DND-41 (cell line): ENCODE data around the gene TMX4.

ENCODE experiments used
- ATAC-seq: fragments of 200-7000 bp; cut with Tn5 transposase; 3 replicates; pipeline ENCODE4 v1.9.1; 2021; ENCODE audit warnings: low read depth; ENCODE audit not compliant: insufficient read depth
- DNase-seq: peaks from one replicate; pipeline ENCODE4 v3.0.0-alpha.2; 2020
- H2AFZ ChIP-seq: 2 replicates; pipeline ENCODE4 v1.6.0; 2012; ENCODE audit warnings: low read depth, low read length
- H3K27ac ChIP-seq: 2 replicates; pipeline ENCODE4 v1.5.1; 2012; ENCODE audit warnings: low read length, inconsistent platforms
- H3K27me3 ChIP-seq: fragments of 200-600 bp; sonication (generic); 2 replicates; pipeline ENCODE4 v1.6.0; 2012; ENCODE audit warnings: low read length, mild to moderate bottlenecking, inconsistent platforms; ENCODE audit not compliant: insufficient read depth, poor library complexity
- H3K36me3 ChIP-seq: 2 replicates; pipeline ENCODE4 v1.5.1; 2012; ENCODE audit warnings: low read length, inconsistent platforms; ENCODE audit not compliant: insufficient read depth
- H3K4me1 ChIP-seq: 2 replicates; pipeline ENCODE4 v1.5.1; 2012; ENCODE audit warnings: mild to moderate bottlenecking, low read length; ENCODE audit not compliant: insufficient read depth
- H3K4me2 ChIP-seq: 2 replicates; pipeline ENCODE4 v1.6.0; 2012; ENCODE audit warnings: mild to moderate bottlenecking, moderate library complexity, low read length, inconsistent platforms; ENCODE audit not compliant: insufficient read depth
- H3K4me3 ChIP-seq, 2 experiments: fragments of 200-600 bp in 1 of 2; shearing (Covaris generic) in 1 of 2; 2 replicates each; pipeline ENCODE4 v1.5.1; 2012 to 2016; ENCODE audit warnings: inconsistent platforms in 2 of 2, low read length in 2 of 2, mild to moderate bottlenecking in 2 of 2, low read depth in 1 of 2, moderate library complexity in 1 of 2
- H3K79me2 ChIP-seq: 2 replicates; pipeline ENCODE4 v1.6.0; 2012; ENCODE audit warnings: low read length, inconsistent platforms; ENCODE audit not compliant: insufficient read depth
- H3K9ac ChIP-seq: 2 replicates; pipeline ENCODE4 v1.6.0; 2012; ENCODE audit warnings: low read depth, mild to moderate bottlenecking, inconsistent platforms, low read length, moderate library complexity
- H3K9me3 ChIP-seq: 2 replicates; pipeline ENCODE4 v1.5.1; 2012; ENCODE audit warnings: low read length, moderate library complexity, mild to moderate bottlenecking, inconsistent platforms; ENCODE audit not compliant: insufficient read depth, severe bottlenecking
- H4K20me1 ChIP-seq: 2 replicates; pipeline ENCODE4 v1.6.0; 2012; ENCODE audit warnings: low read length; ENCODE audit not compliant: insufficient read depth
- EZH2 ChIP-seq: IDR thresholded peaks from 3 replicates; pipeline ENCODE4 v1.6.1; 2012; ENCODE audit warnings: borderline replicate concordance, low read depth, mild to moderate bottlenecking, moderate library complexity, low read length, inconsistent platforms; ENCODE audit not compliant: severe bottlenecking
- TF ChIP-seq, protein P1 (sequence below): IDR thresholded peaks from 2 replicates; pipeline ENCODE4 v1.5.1; 2012; ENCODE audit warnings: borderline replicate concordance, low read length, moderate library complexity, mild to moderate bottlenecking; ENCODE audit not compliant: poor library complexity, severe bottlenecking; ENCODE audit errors: extremely low read depth

TMX4 gene

DNA sequence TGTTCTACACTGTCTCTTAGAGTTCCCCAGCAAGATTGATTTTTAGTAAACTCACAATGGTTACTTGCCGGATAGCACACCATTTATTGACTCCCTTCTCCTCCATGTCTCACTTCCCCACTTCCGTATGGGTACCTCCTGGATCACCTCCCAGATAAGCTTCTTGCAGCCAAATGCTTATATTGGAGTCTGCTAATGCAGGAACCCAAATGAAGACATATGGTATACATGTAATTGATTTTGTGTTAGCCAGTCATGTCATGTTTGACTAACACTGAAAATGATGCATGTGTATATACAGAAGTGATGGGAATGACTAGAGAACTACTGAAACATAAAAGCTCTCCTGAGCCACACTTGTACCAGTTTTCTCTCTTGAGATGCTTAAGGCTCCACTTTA, 46.1 kb upstream of the TMX4 start:
- no peak overlapping the region for H2AFZ ChIP-seq

GRCh38 chr20:8062756-8063155, 43.2 kb upstream of the TMX4 start:
- H3K4me2 ChIP-seq: no peak overlapping the region
- H3K9me3 ChIP-seq: no peaks in the 10 kb centered on the region
- no peak for DNase-seq
- TF ChIP-seq EZH2: no peak
- TF ChIP-seq, protein P1, sequence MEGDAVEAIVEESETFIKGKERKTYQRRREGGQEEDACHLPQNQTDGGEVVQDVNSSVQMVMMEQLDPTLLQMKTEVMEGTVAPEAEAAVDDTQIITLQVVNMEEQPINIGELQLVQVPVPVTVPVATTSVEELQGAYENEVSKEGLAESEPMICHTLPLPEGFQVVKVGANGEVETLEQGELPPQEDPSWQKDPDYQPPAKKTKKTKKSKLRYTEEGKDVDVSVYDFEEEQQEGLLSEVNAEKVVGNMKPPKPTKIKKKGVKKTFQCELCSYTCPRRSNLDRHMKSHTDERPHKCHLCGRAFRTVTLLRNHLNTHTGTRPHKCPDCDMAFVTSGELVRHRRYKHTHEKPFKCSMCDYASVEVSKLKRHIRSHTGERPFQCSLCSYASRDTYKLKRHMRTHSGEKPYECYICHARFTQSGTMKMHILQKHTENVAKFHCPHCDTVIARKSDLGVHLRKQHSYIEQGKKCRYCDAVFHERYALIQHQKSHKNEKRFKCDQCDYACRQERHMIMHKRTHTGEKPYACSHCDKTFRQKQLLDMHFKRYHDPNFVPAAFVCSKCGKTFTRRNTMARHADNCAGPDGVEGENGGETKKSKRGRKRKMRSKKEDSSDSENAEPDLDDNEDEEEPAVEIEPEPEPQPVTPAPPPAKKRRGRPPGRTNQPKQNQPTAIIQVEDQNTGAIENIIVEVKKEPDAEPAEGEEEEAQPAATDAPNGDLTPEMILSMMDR: no peak
- H3K27ac ChIP-seq: no peak overlapping the region
- H3K9ac ChIP-seq: no peak overlapping the region
- H3K79me2 ChIP-seq: no peaks in the 10 kb centered on the region
- H4K20me1 ChIP-seq: no peaks in the 10 kb centered on the region
- no peaks in the 10 kb centered on the region for H3K4me1 ChIP-seq
- no peak overlapping the region for H2AFZ ChIP-seq
- H3K36me3 ChIP-seq: no peaks in the 10 kb centered on the region
- H3K27me3 ChIP-seq: peaks cover 3% of the 10 kb centered on the region
- no peak overlapping the region for H3K4me3 ChIP-seq
- no peak for ATAC-seq

More for the DNA sequence above, 46.1 kb upstream of the TMX4 start:
- H3K4me1 ChIP-seq: no peaks in the 10 kb centered on the region
- H3K4me3 ChIP-seq: no peak overlapping the region
- peaks cover 3% of the 10 kb centered on the region for H3K27me3 ChIP-seq
- no peaks in the 10 kb centered on the region for H3K79me2 ChIP-seq
- no peak overlapping the region for H3K4me2 ChIP-seq
- no peak overlapping the region for H3K27ac ChIP-seq
- no peak for ATAC-seq
- H3K9ac ChIP-seq: no peak overlapping the region
- DNase-seq: no peak
- no peaks in the 10 kb centered on the region for H4K20me1 ChIP-seq
- H3K36me3 ChIP-seq: no peaks in the 10 kb centered on the region
- H3K9me3 ChIP-seq: no peaks in the 10 kb centered on the region
- no peak for TF ChIP-seq EZH2
- TF ChIP-seq, protein P1: no peak

GRCh38 chr20:8061861-8062518, 42.4 kb upstream of the TMX4 start:
- ATAC-seq: no peak
- no peak overlapping the region for H3K9ac ChIP-seq
- H3K4me2 ChIP-seq: no peak overlapping the region
- H4K20me1 ChIP-seq: no peaks in the 10 kb centered on the region
- H2AFZ ChIP-seq: no peak overlapping the region
- no peaks in the 10 kb centered on the region for H3K36me3 ChIP-seq
- TF ChIP-seq EZH2: no peak
- TF ChIP-seq, protein P1: no peak
- H3K79me2 ChIP-seq: no peaks in the 10 kb centered on the region
- no peak for DNase-seq
- H3K27me3 ChIP-seq: peaks cover 3% of the 10 kb centered on the region
- H3K4me3 ChIP-seq: no peak overlapping the region
- no peaks in the 10 kb centered on the region for H3K9me3 ChIP-seq
- no peak overlapping the region for H3K27ac ChIP-seq
- no peaks in the 10 kb centered on the region for H3K4me1 ChIP-seq
